HG03039 (cell line): ENCODE data around the gene DAZAP2.
"Not testable (repeated sequence)": the region's sequence is repeated elsewhere in the genome, so short reads cannot be mapped to it uniquely, and the experiment has no call there.

Source experiments
- ATAC-seq: cut with Tn5 transposase; IDR thresholded peaks from one replicate; pipeline ENCODE4 v1.9.1; 2021; ENCODE audit warnings: mild to moderate bottlenecking, moderate library complexity; ENCODE audit not compliant: unreplicated experiment

DAZAP2 gene

DNA sequence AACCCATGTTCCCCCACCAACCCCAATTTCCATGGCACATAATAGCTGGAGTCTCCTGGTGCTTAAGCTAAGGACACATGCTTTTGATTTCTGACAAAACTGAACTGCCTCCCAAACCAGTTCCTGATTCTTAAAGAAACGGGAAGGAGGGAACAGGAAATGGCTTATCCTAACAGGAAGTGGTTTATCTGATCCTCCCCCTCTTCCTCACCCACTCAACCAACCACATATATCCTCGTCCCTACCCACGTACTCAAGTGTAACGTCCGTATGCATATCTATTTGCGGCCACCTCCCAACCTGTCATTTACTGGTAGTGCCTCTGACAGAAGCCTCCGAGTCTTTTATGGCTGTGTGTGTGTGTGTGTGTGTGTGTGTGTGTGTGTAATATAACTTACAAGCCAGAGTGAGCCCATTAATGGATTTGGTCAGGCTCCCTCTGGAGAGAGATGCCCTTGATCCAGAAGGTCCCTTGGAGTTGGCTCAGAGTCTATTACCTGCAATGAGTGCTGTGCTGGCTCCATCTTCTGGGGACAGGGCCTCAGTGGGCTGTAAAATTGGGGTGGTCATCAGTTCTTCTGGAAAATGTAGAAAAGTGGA, 7.7 kb downstream of the DAZAP2 start:
- ATAC-seq = no peak

- no peak for ATAC-seq
Observed at GRCh38 chr12:51247523-51248206, 9.0 kb downstream of the DAZAP2 start.

- ATAC-seq = no peak
Observed at GRCh38 chr12:51253276-51253675, 14.7 kb downstream of the DAZAP2 start.

DNA sequence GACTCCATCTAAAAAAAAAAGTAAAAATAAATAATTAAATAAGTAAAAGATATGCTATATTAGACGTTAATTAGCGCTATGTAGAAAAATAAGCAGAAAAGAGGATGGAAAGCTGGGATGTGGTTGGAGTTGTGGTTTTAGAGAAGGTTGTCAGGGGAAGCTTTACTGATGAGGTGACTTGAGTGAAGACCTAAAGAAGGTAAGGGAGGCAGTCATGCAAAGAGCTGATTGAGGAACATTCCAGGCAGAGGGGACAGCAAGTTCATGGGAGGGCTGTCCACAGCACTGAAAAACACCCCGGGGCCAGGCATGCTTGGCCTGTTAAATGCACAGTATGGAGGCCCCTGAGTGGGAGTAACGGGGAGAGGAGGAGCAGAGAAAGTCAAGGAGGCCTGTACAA, 15.9 kb downstream of the DAZAP2 start:
- ATAC-seq = no peak

- not testable (repeated sequence) for ATAC-seq
Observed at GRCh38 chr12:51259600-51259999, 21.0 kb downstream of the DAZAP2 start.

GRCh38 chr12:51262758-51263177, 24.1 kb downstream of the DAZAP2 start:
- ATAC-seq = no peak

- no peak for ATAC-seq
Observed at GRCh38 chr12:51263341-51263740, 24.7 kb downstream of the DAZAP2 start.

- ATAC-seq = no peak
Observed at GRCh38 chr12:51264297-51264696, 25.7 kb downstream of the DAZAP2 start.

- ATAC-seq = no peak
Observed at GRCh38 chr12:51265024-51265423, 26.4 kb downstream of the DAZAP2 start.

DNA sequence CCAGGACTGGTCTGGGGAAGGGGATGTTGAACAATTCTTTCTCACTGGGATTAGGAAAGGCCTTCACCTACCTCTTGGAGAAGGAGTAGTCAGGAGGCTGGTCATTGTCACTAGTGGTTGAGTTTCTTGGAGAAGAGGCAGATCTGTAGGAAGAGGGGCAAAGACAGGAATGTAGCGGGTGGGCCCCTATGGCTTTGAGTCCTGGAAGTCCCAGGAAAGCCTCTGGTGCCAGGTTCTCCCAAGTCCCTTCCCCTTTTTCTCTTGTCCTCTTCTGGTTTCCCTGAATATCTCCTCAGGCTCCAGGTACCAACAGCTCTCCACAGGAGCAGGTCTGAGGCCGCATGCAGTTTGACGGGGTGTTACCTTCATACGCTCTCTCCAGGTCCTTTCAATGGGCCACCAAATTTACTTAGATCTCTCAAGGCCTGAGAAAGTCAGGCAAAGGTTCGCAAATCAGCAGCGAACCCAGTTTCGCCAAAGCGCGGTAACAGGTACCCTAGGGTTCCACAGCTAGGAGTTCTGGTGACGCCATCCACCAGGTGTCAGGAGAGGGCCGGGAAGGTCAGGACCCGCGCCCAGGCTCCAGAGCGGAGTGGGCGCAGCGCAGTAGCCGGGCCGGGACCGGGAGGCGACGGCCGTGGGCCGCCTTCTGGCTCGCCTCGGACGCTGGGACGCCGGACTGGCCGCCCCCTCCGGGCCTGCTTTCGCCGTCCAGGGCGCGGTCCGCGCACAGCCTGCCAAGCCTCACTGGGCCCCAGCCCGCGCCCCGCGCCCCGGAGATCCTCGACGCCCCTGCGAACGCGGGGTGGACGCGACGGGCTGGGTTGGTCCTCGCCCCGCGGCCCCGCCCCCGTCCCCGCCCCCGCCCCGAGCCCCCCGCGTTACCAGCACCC, 30.8 kb downstream of the DAZAP2 start:
- no peak for ATAC-seq

DNA sequence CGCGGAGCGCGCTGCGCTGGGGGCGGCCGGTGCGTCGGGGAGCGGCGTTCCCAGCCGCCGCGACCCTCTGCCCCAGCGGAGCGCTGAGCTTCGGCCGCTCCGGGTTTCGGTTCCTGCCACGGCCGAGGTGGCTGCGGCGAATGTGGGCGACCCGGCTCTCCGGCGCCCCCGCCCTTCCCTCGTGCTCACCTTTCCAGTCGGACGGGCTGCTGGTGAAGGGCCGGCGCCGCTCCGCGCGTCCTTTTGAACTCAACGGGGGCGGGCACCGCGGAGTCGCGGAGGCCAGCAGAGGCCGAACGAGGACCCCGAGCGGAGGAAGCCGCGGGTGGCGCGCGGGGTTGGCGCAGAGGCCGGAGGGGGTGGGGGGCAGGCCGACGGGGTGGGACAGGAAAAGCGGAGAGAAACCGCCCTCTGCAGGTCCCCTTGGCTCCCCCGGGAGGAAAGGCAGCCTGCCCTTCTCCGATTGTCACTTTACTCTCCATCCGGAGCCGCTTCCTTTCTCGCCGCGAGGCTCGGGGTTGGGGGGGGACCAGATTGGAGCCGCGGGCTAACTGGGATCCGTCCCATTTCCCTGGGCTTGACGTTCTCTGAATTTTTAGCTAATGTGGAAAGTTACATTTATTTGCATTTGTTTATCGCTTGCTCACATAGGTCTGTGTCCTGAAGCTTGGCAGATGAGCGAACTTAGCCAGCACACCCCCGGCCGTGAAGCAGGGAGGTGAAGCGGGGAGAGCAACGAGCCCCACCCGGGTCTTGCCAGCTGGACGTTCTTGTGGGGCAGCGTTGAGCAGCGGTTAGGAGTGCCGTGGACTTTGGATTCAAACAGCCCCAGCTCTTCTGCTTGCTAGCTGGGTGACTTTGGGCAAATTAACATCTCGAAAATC, 31.7 kb downstream of the DAZAP2 start, which contains the start of gene SMAGP:
Gene SMAGP, minus strand, starts transcription at position 349 of the 884 bp plus-strand sequence. CDS start 1,137 bp downstream, outside the sequence.
- no peak for ATAC-seq

- no peak for ATAC-seq
Observed at GRCh38 chr12:51270951-51271518, 32.4 kb downstream of the DAZAP2 start.

GRCh38 chr12:51272810-51273209, 34.2 kb downstream of the DAZAP2 start:
- ATAC-seq = not testable (repeated sequence)

GRCh38 chr12:51275088-51275487, 36.5 kb downstream of the DAZAP2 start:
- no peak for ATAC-seq

DNA sequence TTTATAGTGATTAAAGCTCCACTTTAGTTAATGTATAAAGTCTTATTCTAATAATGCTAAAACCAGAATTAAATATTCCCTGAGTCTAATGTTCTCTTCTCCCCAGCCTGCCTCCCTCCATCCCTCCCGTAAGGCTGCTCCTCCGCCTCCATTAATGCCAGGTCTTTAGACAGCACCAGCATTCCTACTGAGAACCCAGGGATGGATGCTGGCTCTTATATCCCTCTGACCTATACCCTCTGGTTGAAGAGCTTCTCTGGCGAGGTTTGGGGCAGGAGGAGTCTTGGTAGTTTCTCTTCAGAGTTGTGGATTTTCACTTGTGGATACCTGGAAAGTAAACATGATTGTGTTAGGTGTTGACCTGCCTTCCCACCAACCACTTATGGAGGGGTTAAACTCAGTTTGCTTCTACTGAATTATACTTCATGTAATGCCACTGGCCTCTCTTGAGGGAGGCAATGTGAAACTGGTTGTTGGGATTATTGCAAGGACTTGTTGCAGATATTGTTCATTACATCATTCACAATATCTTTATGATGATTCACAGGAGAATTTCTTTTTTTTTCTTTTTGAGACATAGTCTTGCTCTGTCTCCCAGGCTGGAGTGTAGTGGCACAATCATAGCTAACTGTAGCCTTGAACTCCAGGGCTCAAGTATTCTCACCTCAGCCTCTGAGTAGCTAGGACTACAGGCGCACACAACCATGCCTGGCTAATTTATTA, 42.7 kb downstream of the DAZAP2 start:
- no peak for ATAC-seq

- no peak for ATAC-seq
Observed at GRCh38 chr12:51285843-51286242, 47.2 kb downstream of the DAZAP2 start.

- not testable (repeated sequence) for ATAC-seq
Observed at GRCh38 chr12:51291603-51292513, 53.2 kb downstream of the DAZAP2 start.
